HepG2 (cell line): ENCODE data around the gene CIT.
"Not testable (repeated sequence)": the region's sequence is repeated elsewhere in the genome, so short reads cannot be mapped to it uniquely, and the experiment has no call there.

Experiments
- CTCF ChIP-seq: sonication (generic); formaldehyde crosslinking; IDR thresholded peaks from 2 replicates; pipeline ENCODE4 v1.5.0; 2020; ENCODE audit warnings: mild to moderate bottlenecking, missing genetic modification reagents, moderate library complexity
- WIZ ChIP-seq: sonication (generic); formaldehyde crosslinking; IDR thresholded peaks from 2 replicates; pipeline ENCODE4 v1.5.1; 2020; ENCODE audit warnings: mild to moderate bottlenecking, missing genetic modification reagents
- ZNF639 ChIP-seq: conservative IDR thresholded peaks from 2 replicates; pipeline ENCODE4 v1.6.1; 2018; ENCODE audit warnings: missing genetic modification reagents

DNA sequence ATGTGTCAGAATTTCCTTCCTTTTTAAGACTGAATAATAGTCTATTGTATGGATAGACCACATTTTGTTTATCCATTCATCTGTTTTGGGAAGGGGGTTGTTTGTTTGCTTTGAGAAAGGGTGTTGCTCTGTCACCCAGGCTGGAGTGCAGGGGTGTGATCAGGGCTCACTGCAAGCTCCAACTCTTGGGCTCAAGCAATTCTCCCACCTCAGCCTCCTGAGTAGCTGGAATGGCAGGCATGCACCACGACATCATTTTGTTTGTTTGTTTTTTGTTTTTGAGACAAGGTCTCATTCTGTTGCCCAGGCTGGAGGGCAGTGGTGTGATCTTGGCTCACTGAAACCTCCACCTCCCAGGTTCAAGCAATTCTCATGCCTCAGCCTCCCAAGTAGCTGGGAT is 15.5 kb upstream of the CIT start:
- TF ChIP-seq WIZ, ZNF639, CTCF (CRISPR knock-in tag): not testable (repeated sequence)
